PC-9 (cell line): Measurements from ENCODE around the gene ZBTB24. TPM values are rescaled to one million over a fixed set of nuclear protein-coding genes. Genes with fewer than 3 reads are reported as not detected.

ENCODE experiments used
- BruUV-seq: library from RNA; stranded (reverse); fragments of 400-500 nt; replicated peaks from 2 replicates; lab custom pipeline; 2021; lab: Mats Ljungman, UMichigan
- CTCF ChIA-PET: fragments of 300-600 bp; sonication (Branson Sonifier 250); formaldehyde crosslinking; loops from one replicate; lab custom pipeline; 2022; ENCODE audit warnings: antibody characterized with exemption; lab: Charles Lee
- POLR2A ChIA-PET: fragments of 300-600 bp; sonication (Branson Sonifier 250); formaldehyde crosslinking; loops from one replicate; lab custom pipeline; 2022; ENCODE audit warnings: antibody characterized with exemption; ENCODE audit not compliant: unreplicated experiment; lab: Charles Lee
- DNase-seq, 2 experiments: peaks; one replicate each; pipeline versions ENCODE4 v3.0.0 to v3.0.0-alpha.2; 2015 to 2022; ENCODE audit warnings: mixed read lengths in 1 of 2
- H2AFZ ChIP-seq: fragments of 200-600 bp; sonication (generic); 2 replicates; pipeline ENCODE4 v1.8.1; 2017; ENCODE audit warnings: antibody characterized with exemption
- H3F3A ChIP-seq: fragments of 200-600 bp; sonication (generic); 2 replicates; pipeline ENCODE4 v1.8.1; 2017; ENCODE audit warnings: antibody characterized with exemption, mild to moderate bottlenecking, low read depth; ENCODE audit not compliant: insufficient read depth
- H3K27ac ChIP-seq: fragments of 200-600 bp; sonication (generic); 2 replicates; pipeline ENCODE4 v1.6.1; 2016; ENCODE audit warnings: mixed run types
- H3K27me3 ChIP-seq: fragments of 200-600 bp; sonication (generic); 2 replicates; pipeline ENCODE4 v1.6.1; 2016; ENCODE audit warnings: low read depth, mixed run types; ENCODE audit not compliant: insufficient read depth
- H3K36me3 ChIP-seq: fragments of 200-600 bp; sonication (generic); 2 replicates; pipeline ENCODE4 v1.6.1; 2016; ENCODE audit warnings: low read depth, mixed run types
- H3K4me1 ChIP-seq: fragments of 200-600 bp; sonication (generic); replicated peaks from 2 replicates; pipeline ENCODE4 v1.6.1; 2016; ENCODE audit warnings: mixed run types; ENCODE audit not compliant: insufficient read depth
- H3K4me2 ChIP-seq: fragments of 200-600 bp; sonication (generic); 2 replicates; pipeline ENCODE4 v1.6.1; 2017; ENCODE audit warnings: mixed run types
- H3K4me3 ChIP-seq: fragments of 200-600 bp; sonication (generic); 2 replicates; pipeline ENCODE4 v1.6.1; 2016; ENCODE audit warnings: mixed run types
- H3K79me2 ChIP-seq: fragments of 200-600 bp; sonication (generic); 2 replicates; pipeline ENCODE4 v1.6.1; 2017; ENCODE audit warnings: low read depth, mixed run types
- H3K9me2 ChIP-seq: fragments of 200-600 bp; sonication (generic); 2 replicates; pipeline ENCODE4 v1.8.1; 2017; ENCODE audit warnings: mild to moderate bottlenecking; ENCODE audit not compliant: insufficient read depth
- H3K9me3 ChIP-seq: fragments of 200-600 bp; sonication (generic); 2 replicates; pipeline ENCODE4 v1.8.1; 2016; ENCODE audit warnings: low read depth; ENCODE audit not compliant: insufficient read depth
- H4K20me1 ChIP-seq: fragments of 200-600 bp; sonication (generic); 2 replicates; pipeline ENCODE4 v1.8.1; 2017; ENCODE audit not compliant: insufficient read depth
- EZH2 ChIP-seq: fragments of 200-600 bp; sonication (generic); IDR thresholded peaks from 2 replicates; pipeline ENCODE4 v1.8.0; 2017; ENCODE audit warnings: antibody characterized with exemption, low read depth
- intact Hi-C: fragments of 100-400 bp; cut with micrococcal nuclease; formaldehyde crosslinking; loops from one replicate; pipeline ENCODE4 v1.10.0; 2022; ENCODE audit not compliant: unreplicated experiment
- total RNA-seq: library from RNA; stranded (reverse); gene quantifications from 2 replicates; pipeline ENCODE4 v1.2.3, GENCODE V29; 2021
- TF ChIP-seq, protein P1 (sequence below): fragments of 200-600 bp; sonication (generic); conservative IDR thresholded peaks from 2 replicates; pipeline ENCODE4 v1.6.1; 2017; ENCODE audit warnings: mixed run types, antibody characterized with exemption, mild to moderate bottlenecking, moderate library complexity

The ZBTB24 gene
- total RNA-seq, 1 experiment from 2014 or later = 7.2 TPM

DNA sequence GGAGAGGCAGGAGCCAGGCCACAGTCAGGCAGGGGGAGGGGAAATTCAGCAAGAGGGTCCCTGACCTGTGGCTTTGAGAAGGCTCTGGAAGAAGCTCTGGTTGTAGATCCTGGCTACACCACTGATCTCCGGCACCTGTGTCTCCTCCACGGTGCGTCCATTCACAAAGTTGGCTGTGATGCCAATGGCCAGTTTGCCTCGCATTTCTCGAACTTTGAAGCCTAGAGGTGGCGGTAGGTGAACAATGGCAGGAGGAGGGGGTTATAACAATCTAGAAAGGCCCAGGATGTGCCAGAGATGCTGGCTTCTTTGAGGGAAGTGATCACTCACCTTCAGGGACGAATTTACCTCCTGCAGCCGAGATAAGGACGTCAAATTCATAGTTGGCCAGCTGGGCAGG is 30.8 kb downstream of the ZBTB24 start:
- Histone ChIP-seq H3F3A (peaks cover 32% of the 10 kb centered on the region; the same call in 1 of the 2 replicates), H3K4me2 (no peak overlapping the region), H3K79me2 (no peaks in the 10 kb centered on the region), H3K36me3 (no peaks in the 10 kb centered on the region), H3K4me3 (no peak overlapping the region), H2AFZ (no peak overlapping the region), H4K20me1 (no peaks in the 10 kb centered on the region), H3K4me1 (no peaks in the 10 kb centered on the region; the same call in 1 of the 2 replicates), H3K9me3 (no peaks in the 10 kb centered on the region), H3K27ac (no peak overlapping the region), H3K9me2 (no peaks in the 10 kb centered on the region), H3K27me3 (no peaks in the 10 kb centered on the region)
- BruUV-seq = no TSS peak
- ChIA-PET POLR2A (interaction anchor here (0.7 kb wide), 1 partner anchor 16 kb away, joined by 5 read pairs; no protein-coding TSS in a partner anchor), CTCF (no interaction called here)
- no peak for DNase-seq
- intact Hi-C loops = no loop called here
- TF ChIP-seq, protein P1, sequence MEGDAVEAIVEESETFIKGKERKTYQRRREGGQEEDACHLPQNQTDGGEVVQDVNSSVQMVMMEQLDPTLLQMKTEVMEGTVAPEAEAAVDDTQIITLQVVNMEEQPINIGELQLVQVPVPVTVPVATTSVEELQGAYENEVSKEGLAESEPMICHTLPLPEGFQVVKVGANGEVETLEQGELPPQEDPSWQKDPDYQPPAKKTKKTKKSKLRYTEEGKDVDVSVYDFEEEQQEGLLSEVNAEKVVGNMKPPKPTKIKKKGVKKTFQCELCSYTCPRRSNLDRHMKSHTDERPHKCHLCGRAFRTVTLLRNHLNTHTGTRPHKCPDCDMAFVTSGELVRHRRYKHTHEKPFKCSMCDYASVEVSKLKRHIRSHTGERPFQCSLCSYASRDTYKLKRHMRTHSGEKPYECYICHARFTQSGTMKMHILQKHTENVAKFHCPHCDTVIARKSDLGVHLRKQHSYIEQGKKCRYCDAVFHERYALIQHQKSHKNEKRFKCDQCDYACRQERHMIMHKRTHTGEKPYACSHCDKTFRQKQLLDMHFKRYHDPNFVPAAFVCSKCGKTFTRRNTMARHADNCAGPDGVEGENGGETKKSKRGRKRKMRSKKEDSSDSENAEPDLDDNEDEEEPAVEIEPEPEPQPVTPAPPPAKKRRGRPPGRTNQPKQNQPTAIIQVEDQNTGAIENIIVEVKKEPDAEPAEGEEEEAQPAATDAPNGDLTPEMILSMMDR = no peak
- no peak for TF ChIP-seq EZH2

DNA sequence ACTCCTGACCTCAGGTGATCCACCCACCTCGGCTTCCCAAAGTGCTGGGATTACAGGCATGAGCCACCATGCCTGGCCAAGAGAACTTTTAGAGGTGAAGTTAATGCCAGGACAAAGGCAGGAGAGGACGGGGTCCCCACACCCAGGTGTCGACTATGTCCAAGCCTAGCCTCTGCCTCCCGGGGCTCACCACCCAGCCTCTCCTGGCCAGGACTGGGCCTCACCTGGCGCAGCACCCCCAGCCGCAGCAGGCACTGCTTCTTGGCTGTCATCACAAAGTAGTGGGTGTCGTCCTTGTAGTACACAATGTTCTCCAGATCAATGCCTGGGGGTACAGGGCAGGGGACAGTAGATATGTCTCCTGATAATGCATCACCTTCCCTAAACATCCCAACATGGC is 31.6 kb downstream of the ZBTB24 start:
- POLR2A ChIA-PET = interaction anchor here (0.6 kb wide), 1 partner anchor 8 kb away, joined by 4 read pairs; no protein-coding TSS in a partner anchor
- CTCF ChIA-PET = no interaction called here
- BruUV-seq = no TSS peak

DNA sequence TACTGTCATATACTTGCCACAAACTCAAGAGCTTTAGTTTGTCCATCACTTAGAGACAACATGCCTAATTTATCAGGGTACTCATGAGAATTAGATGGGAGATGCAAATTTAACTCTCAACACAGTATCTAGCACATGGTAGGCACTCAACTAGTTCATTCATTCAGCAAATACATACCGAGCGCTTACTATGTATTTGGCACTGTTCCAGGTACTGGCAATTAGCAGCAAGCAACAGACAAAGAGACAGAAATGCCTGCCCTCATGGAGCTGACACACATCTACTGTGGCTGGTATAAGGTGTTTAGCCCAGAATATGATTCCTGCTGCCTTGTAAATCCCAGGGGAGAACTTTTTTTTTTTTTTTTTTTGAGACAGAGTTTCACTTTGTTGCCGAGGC is 32.2 kb downstream of the ZBTB24 start:
- no peaks in the 10 kb centered on the region for H4K20me1 ChIP-seq
- no peak overlapping the region for H3K27ac ChIP-seq
- intact Hi-C loops = no loop called here
- ChIA-PET CTCF (no interaction called here), POLR2A (interaction anchor here (0.5 to 0.6 kb wide), 2 partner anchors 9 to 589 kb away, joined by 3 to 4 read pairs; no protein-coding TSS in a partner anchor)
- H3K4me3 ChIP-seq = no peak overlapping the region
- no peak for TF ChIP-seq EZH2
- TF ChIP-seq, protein P1 = no peak
- H3K4me1 ChIP-seq = no peaks in the 10 kb centered on the region; the same call in 1 of the 2 replicates
- H3K36me3 ChIP-seq = no peaks in the 10 kb centered on the region
- no peaks in the 10 kb centered on the region for H3K27me3 ChIP-seq
- H3F3A ChIP-seq = peaks cover 23% of the 10 kb centered on the region; the same call in 1 of the 2 replicates
- no peaks in the 10 kb centered on the region for H3K79me2 ChIP-seq
- H3K9me2 ChIP-seq = no peaks in the 10 kb centered on the region
- H3K4me2 ChIP-seq = no peak overlapping the region
- no TSS peak for BruUV-seq
- no peaks in the 10 kb centered on the region for H3K9me3 ChIP-seq
- no peak overlapping the region for H2AFZ ChIP-seq
- no peak for DNase-seq

More for the DNA sequence above, 31.6 kb downstream of the ZBTB24 start:
- no peaks in the 10 kb centered on the region for H3K27me3 ChIP-seq
- no peaks in the 10 kb centered on the region for H3K9me3 ChIP-seq
- H3K4me2 ChIP-seq = no peak overlapping the region
- peaks cover 24% of the 10 kb centered on the region; the same call in 1 of the 2 replicates for H3F3A ChIP-seq
- H3K79me2 ChIP-seq = no peaks in the 10 kb centered on the region
- H3K4me3 ChIP-seq = no peak overlapping the region
- no peak overlapping the region for H3K27ac ChIP-seq
- H3K9me2 ChIP-seq = no peaks in the 10 kb centered on the region
- H3K36me3 ChIP-seq = no peaks in the 10 kb centered on the region
- TF ChIP-seq, protein P1 = no peak
- no peak for TF ChIP-seq EZH2
- H2AFZ ChIP-seq = no peak overlapping the region
- no peaks in the 10 kb centered on the region; the same call in 1 of the 2 replicates for H3K4me1 ChIP-seq
- DNase-seq = no peak
- intact Hi-C loops = no loop called here
- H4K20me1 ChIP-seq = no peaks in the 10 kb centered on the region
